C4-2B (cell line): Measurements from ENCODE around the gene C2orf78.
"Not testable (repeated sequence)": the region's sequence is repeated elsewhere in the genome, so short reads cannot be mapped to it uniquely, and the experiment has no call there.

ENCODE experiments used
- H3K27ac ChIP-seq: fragments of 450-650 bp; 2 replicates; pipeline ENCODE4 v1.5.1; 2017
- CTCF ChIP-seq: fragments of 450-650 bp; conservative IDR thresholded peaks from 2 replicates; pipeline ENCODE4 v1.5.1; 2017; ENCODE audit warnings: mild to moderate bottlenecking
- ZFX ChIP-seq: fragments of 450-650 bp; IDR thresholded peaks from 2 replicates; pipeline ENCODE4 v1.6.1; 2017

The C2orf78 gene

GRCh38 chr2:73749314-73749713, 34.7 kb upstream of the C2orf78 start:
- TF ChIP-seq ZFX (no peak), CTCF (no peak)
- no peak overlapping the region for H3K27ac ChIP-seq

- not testable (repeated sequence) for H3K27ac ChIP-seq
Measured at GRCh38 chr2:73754332-73754731, 29.7 kb upstream of the C2orf78 start.

- TF ChIP-seq CTCF = no peak
- TF ChIP-seq ZFX = no peak
- no peak overlapping the region for H3K27ac ChIP-seq
Measured at GRCh38 chr2:73759285-73759764, 24.7 kb upstream of the C2orf78 start.

GRCh38 chr2:73759904-73760303, 24.1 kb upstream of the C2orf78 start:
- TF ChIP-seq CTCF = no peak
- no peak for TF ChIP-seq ZFX
- H3K27ac ChIP-seq = no peak overlapping the region

GRCh38 chr2:73762571-73762970, 21.4 kb upstream of the C2orf78 start:
- H3K27ac ChIP-seq = no peak overlapping the region
- TF ChIP-seq CTCF (no peak), ZFX (no peak)

- no peak overlapping the region for H3K27ac ChIP-seq
- TF ChIP-seq CTCF (no peak), ZFX (no peak)
Measured at GRCh38 chr2:73764945-73765344, 19.0 kb upstream of the C2orf78 start.

GRCh38 chr2:73766349-73766748, 17.6 kb upstream of the C2orf78 start:
- TF ChIP-seq ZFX (no peak), CTCF (no peak)
- H3K27ac ChIP-seq = no peak overlapping the region

GRCh38 chr2:73766994-73767393, 17.0 kb upstream of the C2orf78 start:
- no peak for TF ChIP-seq ZFX
- no peak for TF ChIP-seq CTCF
- no peak overlapping the region for H3K27ac ChIP-seq
